K562 (cell line): ENCODE measurements around the gene SNRPB. TPM values are rescaled to one million over a fixed set of nuclear protein-coding genes. Genes with fewer than 3 reads are reported as not detected.

Source experiments
- NR2F6 ChIP-seq: fragments of 450-650 bp; formaldehyde crosslinking; IDR thresholded peaks from 2 replicates; pipeline ENCODE4 v1.4.0; 2020; ENCODE audit warnings: mild to moderate bottlenecking
- REST ChIP-seq, 2 experiments: fragments of 450-650 bp; formaldehyde crosslinking in 1 of 2; IDR thresholded peaks; 2 replicates each; pipeline versions ENCODE4 v1.4.0 to v1.6.1; 2014 to 2020; ENCODE audit warnings: mild to moderate bottlenecking in 2 of 2, borderline replicate concordance in 1 of 2, low read depth in 1 of 2
- RFX1 ChIP-seq: fragments of 450-650 bp; IDR thresholded peaks from 2 replicates; pipeline ENCODE4 v1.6.1; 2016; ENCODE audit warnings: mild to moderate bottlenecking, moderate library complexity
- SMARCA5 ChIP-seq: fragments of 450-650 bp; IDR thresholded peaks from 2 replicates; pipeline ENCODE4 v1.6.1; 2016
- SP2 ChIP-seq: IDR thresholded peaks from 2 replicates; pipeline ENCODE4 v1.6.1; 2011; ENCODE audit warnings: mild to moderate bottlenecking, low read depth, low read length, moderate library complexity; ENCODE audit not compliant: poor library complexity, severe bottlenecking; ENCODE audit errors: extremely low read depth
- ZNF282 ChIP-seq: sonication (generic); formaldehyde crosslinking; IDR thresholded peaks from 2 replicates; pipeline ENCODE4 v1.8.1; 2023; ENCODE audit warnings: missing genetic modification reagents
- polyA plus RNA-seq, 8 experiments: library from polyadenylated mRNA; depleted of rRNA in 4 of 8; stranded (reverse) in 5 of 8; unstranded in 3 of 8; fragments of >200 nt; fragmentation: Nextera tagmentation in 2 of 8; fragmentation: Illumina TruSeq in 1 of 8; extraction: Ambion mirVana in 2 of 8; extraction: Trizol in 1 of 8; gene quantifications; 2 replicates each; pipeline versions ENCODE4 v1.2.1 to v1.2.3, GENCODE V29; 2011 to 2014; ENCODE audit warnings: inconsistent platforms in 1 of 8, missing spikeins in 1 of 8
- total RNA-seq, 7 experiments: library from RNA; depleted of rRNA in 6 of 7; stranded (reverse); fragments of >200 nt in 6 of 7; fragmentation: Illumina TruSeq in 2 of 7; extraction: Trizol in 2 of 7; gene quantifications; 2 replicates each; pipeline versions ENCODE4 v1.2.1 to v1.2.3, GENCODE V29; 2011 to 2021; ENCODE audit warnings: low replicate concordance in 1 of 7
- TF ChIP-seq, protein P1 (sequence below): fragments of 450-650 bp; IDR thresholded peaks from 2 replicates; pipeline ENCODE4 v1.6.1; 2016; ENCODE audit warnings: low read depth
- TF ChIP-seq, protein P2 (sequence below): fragments of 450-650 bp; formaldehyde crosslinking; IDR thresholded peaks from 2 replicates; pipeline ENCODE4 v1.4.0; 2022; ENCODE audit warnings: missing genetic modification characterization

The SNRPB gene
- total and polyA plus RNA-seq, 9 of the 15 experiments (the other 6 are each of a cell fraction or from before 2014, with no cell fraction given): 13.1 to 615 (median 266) TPM

GRCh38 chr20:2470423-2471193 is at the start of gene SNRPB (continued):
- TF ChIP-seq, protein P1, sequence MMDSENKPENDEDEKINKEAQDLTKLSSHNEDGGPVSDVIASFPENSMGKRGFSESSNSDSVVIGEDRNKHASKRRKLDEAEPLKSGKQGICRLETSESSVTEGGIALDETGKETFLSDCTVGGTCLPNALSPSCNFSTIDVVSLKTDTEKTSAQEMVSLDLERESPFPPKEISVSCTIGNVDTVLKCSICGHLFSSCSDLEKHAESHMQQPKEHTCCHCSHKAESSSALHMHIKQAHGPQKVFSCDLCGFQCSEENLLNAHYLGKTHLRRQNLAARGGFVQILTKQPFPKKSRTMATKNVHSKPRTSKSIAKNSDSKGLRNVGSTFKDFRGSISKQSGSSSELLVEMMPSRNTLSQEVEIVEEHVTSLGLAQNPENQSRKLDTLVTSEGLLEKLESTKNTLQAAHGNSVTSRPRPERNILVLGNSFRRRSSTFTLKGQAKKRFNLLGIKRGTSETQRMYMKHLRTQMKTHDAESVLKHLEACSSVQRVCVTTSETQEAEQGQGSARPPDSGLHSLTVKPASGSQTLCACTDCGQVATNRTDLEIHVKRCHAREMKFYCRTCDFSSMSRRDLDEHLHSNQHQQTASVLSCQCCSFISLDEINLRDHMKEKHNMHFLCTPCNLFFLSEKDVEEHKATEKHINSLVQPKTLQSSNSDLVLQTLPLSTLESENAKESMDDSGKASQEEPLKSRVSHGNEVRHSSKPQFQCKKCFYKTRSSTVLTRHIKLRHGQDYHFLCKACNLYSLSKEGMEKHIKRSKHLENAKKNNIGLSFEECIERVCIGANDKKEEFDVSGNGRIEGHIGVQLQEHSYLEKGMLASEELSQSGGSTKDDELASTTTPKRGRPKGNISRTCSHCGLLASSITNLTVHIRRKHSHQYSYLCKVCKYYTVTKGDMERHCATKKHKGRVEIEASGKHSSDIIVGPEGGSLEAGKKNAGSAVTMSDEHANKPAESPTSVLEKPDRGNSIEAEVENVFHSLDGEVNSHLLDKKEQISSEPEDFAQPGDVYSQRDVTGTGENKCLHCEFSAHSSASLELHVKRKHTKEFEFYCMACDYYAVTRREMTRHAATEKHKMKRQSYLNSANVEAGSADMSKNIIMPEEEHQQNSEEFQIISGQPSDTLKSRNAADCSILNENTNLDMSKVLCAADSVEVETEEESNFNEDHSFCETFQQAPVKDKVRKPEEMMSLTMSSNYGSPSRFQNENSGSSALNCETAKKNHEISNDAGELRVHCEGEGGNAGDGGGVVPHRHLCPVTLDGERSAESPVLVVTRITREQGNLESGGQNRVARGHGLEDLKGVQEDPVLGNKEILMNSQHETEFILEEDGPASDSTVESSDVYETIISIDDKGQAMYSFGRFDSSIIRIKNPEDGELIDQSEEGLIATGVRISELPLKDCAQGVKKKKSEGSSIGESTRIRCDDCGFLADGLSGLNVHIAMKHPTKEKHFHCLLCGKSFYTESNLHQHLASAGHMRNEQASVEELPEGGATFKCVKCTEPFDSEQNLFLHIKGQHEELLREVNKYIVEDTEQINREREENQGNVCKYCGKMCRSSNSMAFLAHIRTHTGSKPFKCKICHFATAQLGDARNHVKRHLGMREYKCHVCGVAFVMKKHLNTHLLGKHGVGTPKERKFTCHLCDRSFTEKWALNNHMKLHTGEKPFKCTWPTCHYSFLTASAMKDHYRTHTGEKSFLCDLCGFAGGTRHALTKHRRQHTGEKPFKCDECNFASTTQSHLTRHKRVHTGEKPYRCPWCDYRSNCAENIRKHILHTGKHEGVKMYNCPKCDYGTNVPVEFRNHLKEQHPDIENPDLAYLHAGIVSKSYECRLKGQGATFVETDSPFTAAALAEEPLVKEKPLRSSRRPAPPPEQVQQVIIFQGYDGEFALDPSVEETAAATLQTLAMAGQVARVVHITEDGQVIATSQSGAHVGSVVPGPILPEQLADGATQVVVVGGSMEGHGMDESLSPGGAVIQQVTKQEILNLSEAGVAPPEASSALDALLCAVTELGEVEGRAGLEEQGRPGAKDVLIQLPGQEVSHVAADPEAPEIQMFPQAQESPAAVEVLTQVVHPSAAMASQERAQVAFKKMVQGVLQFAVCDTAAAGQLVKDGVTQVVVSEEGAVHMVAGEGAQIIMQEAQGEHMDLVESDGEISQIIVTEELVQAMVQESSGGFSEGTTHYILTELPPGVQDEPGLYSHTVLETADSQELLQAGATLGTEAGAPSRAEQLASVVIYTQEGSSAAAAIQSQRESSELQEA: no peak
- TF ChIP-seq SMARCA5 (no peak), SP2 (no peak), RFX1 (no peak), ZNF282 (no peak), NR2F6 (CRISPR knock-in tag) (no peak), REST (IDR thresholded peaks at IDR 0.05; ENCODE audit: borderline replicate concordance) (no peak), REST (CRISPR knock-in tag; IDR thresholded peaks at IDR 0.05; ENCODE audit: low read depth) (0 out of 2 replicates have a peak, but pooled peaks have one; percentile 52)
- TF ChIP-seq, protein P2, sequence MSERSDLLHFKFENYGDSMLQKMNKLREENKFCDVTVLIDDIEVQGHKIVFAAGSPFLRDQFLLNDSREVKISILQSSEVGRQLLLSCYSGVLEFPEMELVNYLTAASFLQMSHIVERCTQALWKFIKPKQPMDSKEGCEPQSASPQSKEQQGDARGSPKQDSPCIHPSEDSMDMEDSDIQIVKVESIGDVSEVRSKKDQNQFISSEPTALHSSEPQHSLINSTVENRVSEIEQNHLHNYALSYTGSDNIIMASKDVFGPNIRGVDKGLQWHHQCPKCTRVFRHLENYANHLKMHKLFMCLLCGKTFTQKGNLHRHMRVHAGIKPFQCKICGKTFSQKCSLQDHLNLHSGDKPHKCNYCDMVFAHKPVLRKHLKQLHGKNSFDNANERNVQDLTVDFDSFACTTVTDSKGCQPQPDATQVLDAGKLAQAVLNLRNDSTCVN (CRISPR knock-in tag): 0 out of 2 replicates have a peak, but pooled peaks have one; percentile 36
